ENCODE measurements around the gene COL19A1.
"Not testable (repeated sequence)": the region's sequence is repeated elsewhere in the genome, so short reads cannot be mapped to it uniquely, and the experiment has no call there.

The COL19A1 gene

DNA sequence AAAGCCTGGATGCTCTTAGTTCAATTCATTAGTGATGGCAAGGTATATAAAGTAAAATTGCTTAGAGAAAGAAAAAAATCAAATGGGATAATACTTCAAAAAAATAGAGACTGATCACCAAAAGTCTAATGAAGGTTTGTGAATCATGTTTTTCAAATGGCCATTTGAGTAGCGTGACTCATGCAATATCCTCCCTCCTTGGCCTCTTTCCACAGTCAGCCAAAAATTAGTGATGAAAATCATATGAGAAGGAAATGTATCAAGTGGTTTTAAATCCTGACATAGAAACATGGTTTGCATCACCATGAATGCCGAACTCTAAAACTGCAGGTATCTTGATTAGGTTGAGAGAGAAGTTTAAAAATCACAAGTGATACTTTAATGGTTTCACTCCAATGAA, 1.2 kb upstream of the COL19A1 start:
- FAIRE-seq (peak; percentile 95), DNase-seq (ENCODE audit: insufficient read length, low spot score) (no peak)

GRCh38 chr6:69866770-69867638, 648 bp downstream of the COL19A1 start:
- FAIRE-seq (no peak), DNase-seq (ENCODE audit: insufficient read length, low spot score) (no peak)

DNA sequence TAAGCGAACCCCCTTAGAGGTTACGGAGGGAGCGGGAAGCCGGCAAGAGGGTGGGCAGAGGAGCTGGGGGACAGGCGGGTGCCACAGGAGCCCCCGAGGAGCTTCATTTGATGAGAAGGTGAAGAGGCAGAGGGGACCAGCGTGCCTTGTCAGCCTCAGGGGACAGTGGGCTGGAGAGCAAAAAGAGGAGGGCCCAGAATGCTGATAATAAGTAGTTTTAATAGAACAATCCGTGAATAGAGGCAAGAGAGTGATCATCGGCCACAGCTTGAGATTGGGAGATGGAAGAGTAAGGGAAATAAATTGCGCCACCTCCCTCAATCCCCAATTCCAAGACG, 1.3 kb downstream of the COL19A1 start:
- no peak for DNase-seq (ENCODE audit: insufficient read length, low spot score)

DNA sequence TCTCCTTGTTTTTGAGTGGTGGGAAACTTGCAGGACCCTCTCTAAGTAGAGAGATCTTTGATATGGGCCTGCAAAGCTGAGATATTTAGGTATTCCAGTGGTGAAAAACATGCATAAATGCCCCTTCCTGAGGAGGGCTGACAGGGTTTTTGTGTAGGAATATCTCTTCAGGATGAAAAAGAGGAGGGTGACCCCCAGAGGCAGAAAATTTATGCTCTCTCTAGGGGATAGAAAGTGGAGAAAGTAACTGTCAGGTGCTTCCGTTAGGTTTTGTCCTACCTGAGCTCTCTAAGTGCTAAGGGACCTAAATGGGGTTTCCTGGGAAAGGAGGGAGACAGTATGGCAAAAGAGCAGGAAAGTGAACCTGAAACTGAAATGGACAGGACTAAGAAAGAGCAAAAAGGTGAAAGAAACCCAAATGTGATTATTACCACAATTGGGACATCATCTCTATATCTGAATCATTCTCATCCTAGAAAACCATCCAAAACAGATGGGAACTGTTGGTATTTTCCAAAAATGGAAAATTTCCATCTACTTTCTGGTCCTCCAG, 2.0 kb downstream of the COL19A1 start:
- DNase-seq (ENCODE audit: insufficient read length, low spot score) (no peak), FAIRE-seq (peak; percentile 93)

More for the DNA sequence above, 1.3 kb downstream of the COL19A1 start:
- no peak for FAIRE-seq

DNA sequence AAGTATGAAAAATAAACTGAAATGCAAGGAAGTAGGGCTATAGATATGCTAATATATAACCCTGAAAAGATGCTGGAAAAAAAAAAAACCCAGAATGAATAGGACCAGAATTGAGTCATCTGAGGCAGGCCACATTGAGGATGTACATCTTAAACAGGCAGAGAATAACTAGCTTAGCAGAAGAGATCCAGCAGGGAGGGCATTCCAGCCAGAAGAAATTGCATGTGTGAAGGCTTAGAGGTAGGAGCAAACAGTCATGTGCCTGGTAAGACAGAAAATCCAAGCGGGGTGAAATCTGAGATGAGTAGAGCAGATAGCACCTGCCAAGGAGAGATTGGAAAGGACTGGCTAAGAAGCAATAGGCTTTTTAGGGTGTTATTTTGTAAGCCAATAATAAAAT, 2.6 kb downstream of the COL19A1 start:
- DNase-seq (ENCODE audit: insufficient read length, low spot score) = no peak
- no peak for FAIRE-seq

- FAIRE-seq = no peak
- DNase-seq (ENCODE audit: insufficient read length, low spot score) = no peak
Measured at GRCh38 chr6:69871107-69871506, 4.8 kb downstream of the COL19A1 start.

GRCh38 chr6:69873291-69873690, 6.9 kb downstream of the COL19A1 start:
- peak; percentile 18 for FAIRE-seq
- DNase-seq (ENCODE audit: insufficient read length, low spot score) = no peak

GRCh38 chr6:69875715-69876114, 9.4 kb downstream of the COL19A1 start:
- DNase-seq (ENCODE audit: insufficient read length, low spot score) (no peak), FAIRE-seq (peak; percentile 83)

GRCh38 chr6:69878795-69879194, 12.4 kb downstream of the COL19A1 start:
- FAIRE-seq = peak; percentile 11
- no peak for DNase-seq (ENCODE audit: insufficient read length, low spot score)

- DNase-seq (ENCODE audit: insufficient read length, low spot score) (no peak), FAIRE-seq (peak; percentile 87)
Measured at GRCh38 chr6:69880601-69881000, 14.2 kb downstream of the COL19A1 start.

DNA sequence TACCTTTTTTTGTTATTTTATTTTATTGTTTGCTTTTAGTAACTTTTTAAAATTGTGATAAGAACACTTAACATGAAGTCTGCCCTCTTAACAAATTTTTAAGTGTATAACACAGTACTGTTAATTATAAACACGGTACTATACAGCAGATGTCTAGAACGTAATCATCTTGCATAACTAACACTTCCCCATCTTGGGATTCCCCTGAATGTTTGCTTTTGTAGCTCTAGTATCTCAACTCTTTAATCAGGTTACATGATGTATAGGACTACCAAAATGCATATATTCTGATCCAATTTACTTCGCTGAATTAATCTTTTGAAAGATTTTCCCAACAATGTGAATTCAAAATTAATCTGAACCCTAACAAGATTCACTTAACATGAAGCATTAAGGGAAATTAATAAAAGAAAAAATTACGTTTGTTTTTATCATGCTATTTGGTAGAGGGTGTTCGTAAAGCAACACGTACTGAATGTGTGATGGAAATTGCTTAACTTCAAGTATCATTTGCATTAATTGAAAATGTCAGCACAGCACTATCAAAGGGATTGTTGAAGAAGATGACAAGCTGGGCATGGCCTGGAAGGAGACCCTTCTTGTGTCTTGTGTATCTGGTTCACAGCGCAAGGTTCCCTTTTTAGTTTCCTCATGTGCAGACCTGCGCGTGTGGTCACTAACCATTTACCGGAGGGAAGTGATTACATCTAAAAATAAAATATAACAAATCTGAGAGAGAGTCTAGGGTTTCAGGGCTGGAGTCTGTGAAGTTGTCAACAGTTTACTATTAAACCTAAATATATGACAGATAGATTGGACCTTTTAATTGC, 15.2 kb downstream of the COL19A1 start:
- FAIRE-seq (peak; percentile 98), DNase-seq (ENCODE audit: insufficient read length, low spot score) (no peak)

DNA sequence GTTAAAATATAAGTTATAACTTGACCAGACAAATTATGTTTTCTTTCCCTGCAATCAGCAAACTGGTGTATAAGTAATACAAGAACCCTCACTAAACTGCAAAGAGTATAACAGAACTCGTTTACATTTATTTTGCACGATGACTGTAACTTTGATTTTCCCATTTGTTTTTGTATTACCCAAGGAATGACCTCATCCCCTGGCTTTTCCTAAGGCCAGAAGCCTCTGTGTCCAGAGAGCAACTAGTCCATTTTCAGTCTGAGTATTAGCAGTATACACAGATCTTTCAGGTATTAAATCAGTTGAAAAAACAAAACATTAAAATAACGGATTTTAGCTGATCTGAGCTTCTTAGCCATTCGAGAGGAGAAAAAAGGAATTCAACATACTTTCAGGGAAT, 17.2 kb downstream of the COL19A1 start:
- no peak for DNase-seq (ENCODE audit: insufficient read length, low spot score)
- peak; percentile 83 for FAIRE-seq

DNA sequence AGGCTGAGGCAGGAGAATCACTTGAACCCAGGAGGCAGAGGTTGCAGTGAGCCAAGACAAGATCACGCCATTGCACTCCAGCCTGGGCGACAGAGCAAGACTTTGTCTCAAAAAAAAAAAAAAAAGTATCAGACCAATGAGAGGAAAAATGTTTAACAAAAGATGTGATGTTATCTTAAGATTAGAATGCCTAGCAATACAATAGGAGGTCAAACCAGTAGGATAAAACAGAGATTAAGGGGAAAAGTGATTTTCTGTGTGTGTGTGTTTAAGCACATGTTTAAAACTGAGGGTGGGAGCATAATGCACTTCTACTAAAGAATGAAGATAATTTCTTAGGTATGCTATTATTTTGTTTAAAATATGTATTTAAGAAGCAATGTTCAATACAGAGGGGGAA, 17.9 kb downstream of the COL19A1 start:
- FAIRE-seq (peak; percentile 37), DNase-seq (ENCODE audit: insufficient read length, low spot score) (no peak)

- DNase-seq (ENCODE audit: insufficient read length, low spot score) (no peak), FAIRE-seq (no peak)
Measured at GRCh38 chr6:69887026-69887425, 20.7 kb downstream of the COL19A1 start.

- peak; percentile 62 for FAIRE-seq
- no peak for DNase-seq (ENCODE audit: insufficient read length, low spot score)
Measured at GRCh38 chr6:69887714-69888345, 21.5 kb downstream of the COL19A1 start.

DNA sequence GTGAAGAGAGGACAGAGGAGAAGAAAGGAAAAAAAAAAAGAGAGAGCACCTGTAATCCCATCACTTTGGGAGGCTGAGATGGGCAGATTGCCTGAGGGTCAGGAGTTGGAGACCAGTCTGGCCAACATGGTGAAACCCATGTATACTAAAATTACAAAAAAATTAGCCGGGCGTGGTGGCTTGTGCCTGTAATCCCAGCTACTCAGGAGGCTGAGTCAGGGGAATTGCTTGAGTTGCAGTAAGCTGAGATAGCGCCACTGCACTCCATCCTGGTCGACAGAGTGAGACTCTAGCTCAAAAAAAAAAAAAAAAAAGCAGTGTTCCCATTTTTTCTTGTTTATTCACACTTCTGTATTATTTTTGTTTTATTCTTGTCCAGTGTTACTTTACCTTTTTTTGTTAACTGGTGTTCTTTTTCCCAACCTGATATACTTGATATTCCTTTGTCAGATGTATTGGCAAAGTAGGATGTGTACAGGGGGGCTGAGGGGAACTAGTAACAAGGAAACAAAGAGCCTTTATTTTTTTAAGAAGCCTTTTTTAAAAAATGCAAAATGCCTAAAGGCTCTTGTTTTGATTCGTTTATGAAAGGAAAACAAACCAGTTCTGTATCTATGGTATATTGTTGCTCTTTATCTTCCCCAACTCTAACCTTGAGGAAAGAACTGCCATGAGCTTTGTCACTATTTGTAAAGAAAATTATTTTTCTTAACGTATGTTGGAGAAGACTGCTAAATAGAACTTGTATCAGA, 22.3 kb downstream of the COL19A1 start:
- no peak for DNase-seq (ENCODE audit: insufficient read length, low spot score)
- FAIRE-seq = peak; percentile 14

DNA sequence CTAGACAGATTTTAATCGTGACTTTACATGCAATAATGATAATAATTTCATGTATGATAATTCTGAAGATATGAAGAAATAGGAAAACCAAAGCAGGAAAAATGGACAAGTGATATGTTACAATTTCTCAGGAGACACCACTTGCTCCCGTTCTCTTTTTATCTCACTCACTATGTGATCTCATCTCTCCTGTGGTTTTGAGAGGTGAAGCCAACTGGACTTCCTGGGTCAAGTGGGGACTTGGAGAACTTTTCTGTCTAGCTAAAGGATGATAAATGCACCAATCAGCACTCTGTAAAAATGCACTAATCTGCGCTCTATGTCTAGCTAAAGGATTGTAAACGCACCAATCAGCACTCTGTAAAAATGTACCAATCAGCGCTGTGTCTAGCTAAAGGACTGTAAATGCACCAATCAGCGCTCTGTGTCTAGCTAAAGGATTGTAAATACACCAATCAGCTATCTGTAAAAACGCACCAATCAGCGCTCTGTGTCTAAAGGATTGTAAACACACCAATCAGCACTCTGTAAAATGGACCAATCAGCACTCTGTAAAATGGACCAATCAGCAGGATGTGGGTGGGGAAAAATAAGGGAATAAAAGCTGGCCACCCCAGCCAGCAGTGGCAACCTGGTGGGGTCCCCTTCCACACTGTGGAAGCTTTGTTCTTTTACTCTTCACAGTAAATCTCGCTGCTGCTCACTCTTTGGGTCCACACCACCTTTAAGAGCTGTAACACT, 23.0 kb downstream of the COL19A1 start:
- FAIRE-seq; DNase-seq (ENCODE audit: insufficient read length, low spot score): not testable (repeated sequence)

GRCh38 chr6:69892561-69892960, 26.2 kb downstream of the COL19A1 start:
- not testable (repeated sequence) for FAIRE-seq; DNase-seq (ENCODE audit: insufficient read length, low spot score)

GRCh38 chr6:69893266-69893665, 26.9 kb downstream of the COL19A1 start:
- DNase-seq (ENCODE audit: insufficient read length, low spot score); FAIRE-seq: not testable (repeated sequence)

All from GM19239 (cell line).